GM10266 (cell line): Measurements from ENCODE around the gene GPATCH8.
A peak's percentile ranks its signal among the peaks of the same experiment; 100 is the strongest.

Experiments
- DNase-seq: peaks from one replicate; pipeline ENCODE4 v3.0.0; 2012; ENCODE audit errors: extremely low spot score
- TF ChIP-seq, protein P1 (sequence below): IDR thresholded peaks from 2 replicates; pipeline ENCODE4 v1.5.1; 2012; ENCODE audit warnings: mild to moderate bottlenecking, low read depth; ENCODE audit not compliant: control insufficient read depth, insufficient read depth; ENCODE audit errors: missing control alignments

The GPATCH8 gene

DNA sequence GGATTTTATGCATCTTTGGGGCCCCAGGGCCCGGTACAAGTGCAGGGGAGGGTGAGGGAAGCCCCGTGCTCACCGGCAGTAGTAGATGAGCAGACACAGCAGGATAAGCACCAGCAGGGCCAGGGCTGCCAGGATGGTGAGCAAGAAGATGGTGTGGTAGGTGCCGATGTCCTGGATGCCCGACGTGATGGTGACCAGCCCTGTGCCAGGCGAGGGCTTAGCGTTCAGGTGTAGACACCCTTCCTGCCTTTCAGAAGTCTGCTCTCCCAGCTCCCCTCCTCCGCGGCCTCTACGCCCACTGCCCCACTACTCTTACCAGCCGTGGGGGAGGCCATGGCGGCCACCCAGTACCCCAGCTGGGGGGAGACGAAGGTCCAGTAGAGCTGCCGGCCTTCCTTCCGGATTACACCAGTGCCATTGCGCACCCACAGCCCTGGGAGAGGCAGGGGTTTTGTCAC is 147.5 kb downstream of the GPATCH8 start:
- DNase-seq = peak; percentile 43
- TF ChIP-seq, protein P1, sequence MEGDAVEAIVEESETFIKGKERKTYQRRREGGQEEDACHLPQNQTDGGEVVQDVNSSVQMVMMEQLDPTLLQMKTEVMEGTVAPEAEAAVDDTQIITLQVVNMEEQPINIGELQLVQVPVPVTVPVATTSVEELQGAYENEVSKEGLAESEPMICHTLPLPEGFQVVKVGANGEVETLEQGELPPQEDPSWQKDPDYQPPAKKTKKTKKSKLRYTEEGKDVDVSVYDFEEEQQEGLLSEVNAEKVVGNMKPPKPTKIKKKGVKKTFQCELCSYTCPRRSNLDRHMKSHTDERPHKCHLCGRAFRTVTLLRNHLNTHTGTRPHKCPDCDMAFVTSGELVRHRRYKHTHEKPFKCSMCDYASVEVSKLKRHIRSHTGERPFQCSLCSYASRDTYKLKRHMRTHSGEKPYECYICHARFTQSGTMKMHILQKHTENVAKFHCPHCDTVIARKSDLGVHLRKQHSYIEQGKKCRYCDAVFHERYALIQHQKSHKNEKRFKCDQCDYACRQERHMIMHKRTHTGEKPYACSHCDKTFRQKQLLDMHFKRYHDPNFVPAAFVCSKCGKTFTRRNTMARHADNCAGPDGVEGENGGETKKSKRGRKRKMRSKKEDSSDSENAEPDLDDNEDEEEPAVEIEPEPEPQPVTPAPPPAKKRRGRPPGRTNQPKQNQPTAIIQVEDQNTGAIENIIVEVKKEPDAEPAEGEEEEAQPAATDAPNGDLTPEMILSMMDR = no peak

DNA sequence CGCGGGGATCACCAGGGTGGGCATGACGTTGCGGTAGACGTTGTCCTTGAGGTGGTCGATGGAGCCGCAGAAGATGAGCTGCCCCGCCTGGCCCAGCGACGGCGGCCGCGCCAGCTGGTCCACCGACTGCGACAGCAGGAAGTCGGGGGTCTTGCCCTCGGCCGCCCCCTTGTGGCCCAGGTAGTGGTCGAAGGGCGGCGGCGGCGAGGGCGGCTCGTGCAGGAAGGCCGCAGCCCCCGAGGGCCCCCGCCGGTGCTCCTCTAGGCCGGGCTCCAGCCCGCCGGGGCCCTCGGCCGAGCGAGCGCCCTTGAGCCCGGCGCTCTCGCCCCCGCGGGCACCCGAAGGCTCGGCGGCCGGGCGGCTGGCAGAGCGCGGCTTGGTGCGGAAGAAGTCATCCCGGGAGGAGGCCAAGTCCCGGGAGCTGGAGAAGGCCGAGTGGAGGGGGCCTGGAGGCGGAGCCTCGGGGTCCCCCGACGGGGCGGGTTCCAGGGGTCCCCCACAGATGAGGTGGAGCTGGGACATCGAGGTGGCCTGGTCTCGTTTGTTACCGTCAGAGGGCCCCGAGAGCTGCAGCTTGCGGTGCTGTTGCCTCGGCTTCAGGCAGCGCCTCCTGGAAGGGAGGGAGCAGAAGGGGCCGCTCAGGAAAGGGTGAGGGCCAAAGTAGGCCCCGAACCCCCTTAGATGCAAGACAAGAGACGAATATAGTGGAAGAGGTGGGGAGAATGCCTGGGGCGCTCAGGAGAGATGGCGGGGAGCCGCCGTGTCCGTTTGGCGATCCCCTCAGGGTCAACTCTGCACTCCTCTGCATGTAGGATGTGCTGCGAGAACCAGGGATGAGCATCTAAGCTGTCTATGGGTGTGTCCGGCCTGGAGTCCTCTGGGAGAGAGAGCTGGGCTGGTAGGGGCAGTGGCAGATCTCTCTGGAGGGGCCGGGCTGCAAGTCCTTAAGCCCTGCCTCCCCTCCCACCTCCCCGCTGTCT is 148.3 kb downstream of the GPATCH8 start:
- TF ChIP-seq, protein P1 = peak; percentile 67
- peak; percentile 92 for DNase-seq

DNA sequence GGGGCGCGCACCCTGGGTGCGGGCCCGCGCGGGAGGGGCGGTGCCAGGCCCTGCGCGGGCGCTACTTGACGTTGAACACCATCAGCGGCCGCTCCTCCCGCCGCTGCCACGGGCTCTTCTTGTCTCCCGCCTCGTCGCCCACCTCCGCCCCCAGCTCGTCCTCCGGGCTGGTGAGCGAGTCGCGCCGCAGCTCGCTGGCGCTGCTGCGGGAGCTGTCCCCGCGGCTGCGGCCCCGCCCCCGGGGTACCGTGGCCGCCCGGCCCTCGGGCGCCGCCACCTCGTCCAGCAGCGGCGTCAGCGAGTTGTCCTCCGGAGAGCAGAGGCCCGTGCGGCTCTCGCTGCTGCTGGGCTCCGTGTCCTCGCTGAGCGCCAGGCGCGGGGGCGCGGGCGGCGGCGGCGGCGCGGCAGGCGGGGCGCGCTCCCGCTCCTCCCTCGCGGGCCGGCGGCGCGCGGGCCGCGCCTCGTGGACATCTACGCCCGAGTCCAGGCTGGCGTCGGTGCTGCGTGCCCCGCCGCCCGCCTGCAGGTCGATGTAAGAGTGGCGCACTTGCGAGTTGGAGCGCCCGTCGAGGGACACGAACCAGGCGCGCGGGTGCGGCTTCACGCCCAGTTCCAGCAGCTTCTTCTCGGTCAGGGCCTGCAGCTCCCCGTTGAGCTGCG is 149.4 kb downstream of the GPATCH8 start:
- DNase-seq = peak; percentile 72

DNA sequence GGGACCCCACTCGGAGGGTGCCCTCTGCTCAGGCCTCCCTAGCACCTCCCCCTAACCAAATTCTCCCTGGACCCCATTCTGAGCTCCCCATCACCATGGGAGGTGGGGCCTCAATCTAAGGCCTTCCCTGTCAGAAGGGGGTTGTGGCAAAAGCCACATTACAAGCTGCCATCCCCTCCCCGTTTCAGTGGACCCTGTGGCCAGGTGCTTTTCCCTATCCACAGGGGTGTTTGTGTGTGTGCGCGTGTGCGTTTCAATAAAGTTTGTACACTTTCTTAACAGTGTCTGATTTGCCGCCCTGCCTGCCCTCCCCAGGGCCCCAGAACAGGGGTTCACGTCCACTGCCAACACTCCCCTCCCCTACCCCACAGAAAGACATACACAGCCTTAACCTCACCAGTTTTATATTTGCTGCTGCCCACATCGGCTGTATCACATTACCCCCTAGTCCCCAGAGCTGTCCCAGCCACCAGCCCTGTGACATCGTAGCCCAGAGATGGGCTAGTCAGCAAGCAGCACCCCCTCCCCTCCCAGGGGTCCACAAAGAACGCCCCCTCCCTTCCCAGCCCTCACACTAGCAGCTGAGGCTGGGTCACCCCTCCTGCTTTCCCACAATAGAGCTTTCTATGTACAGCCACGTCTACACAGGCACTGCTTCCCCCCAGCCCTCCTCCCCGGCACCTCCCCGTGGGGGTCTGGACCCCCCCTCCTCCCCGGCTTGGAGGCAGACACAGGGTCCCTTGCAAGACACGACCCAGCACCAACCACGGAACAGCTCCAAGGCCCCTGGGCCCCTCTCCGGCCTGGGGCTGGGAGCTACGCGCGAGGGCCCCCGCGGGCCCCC is 150.2 kb downstream of the GPATCH8 start:
- no peak for DNase-seq
- TF ChIP-seq, protein P1 = no peak

More for the DNA sequence above, 149.4 kb downstream of the GPATCH8 start:
- TF ChIP-seq, protein P1 = no peak

DNA sequence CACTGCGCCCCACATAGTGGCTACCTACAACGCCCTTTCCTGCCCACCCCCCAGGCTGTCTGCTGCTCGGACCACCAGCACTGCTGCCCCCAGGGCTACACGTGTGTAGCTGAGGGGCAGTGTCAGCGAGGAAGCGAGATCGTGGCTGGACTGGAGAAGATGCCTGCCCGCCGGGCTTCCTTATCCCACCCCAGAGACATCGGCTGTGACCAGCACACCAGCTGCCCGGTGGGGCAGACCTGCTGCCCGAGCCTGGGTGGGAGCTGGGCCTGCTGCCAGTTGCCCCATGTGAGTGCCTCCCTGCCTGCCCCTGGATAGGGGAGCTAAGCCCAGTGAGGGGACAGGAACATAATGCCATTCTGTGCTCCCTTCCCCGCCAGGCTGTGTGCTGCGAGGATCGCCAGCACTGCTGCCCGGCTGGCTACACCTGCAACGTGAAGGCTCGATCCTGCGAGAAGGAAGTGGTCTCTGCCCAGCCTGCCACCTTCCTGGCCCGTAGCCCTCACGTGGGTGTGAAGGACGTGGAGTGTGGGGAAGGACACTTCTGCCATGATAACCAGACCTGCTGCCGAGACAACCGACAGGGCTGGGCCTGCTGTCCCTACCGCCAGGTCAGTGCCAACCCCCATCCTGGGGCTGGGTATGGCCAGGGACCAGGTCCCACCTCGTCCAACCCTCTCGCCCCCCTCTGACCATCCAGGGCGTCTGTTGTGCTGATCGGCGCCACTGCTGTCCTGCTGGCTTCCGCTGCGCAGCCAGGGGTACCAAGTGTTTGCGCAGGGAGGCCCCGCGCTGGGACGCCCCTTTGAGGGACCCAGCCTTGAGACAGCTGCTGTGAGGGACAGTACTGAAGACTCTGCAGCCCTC is 151.0 kb downstream of the GPATCH8 start:
- TF ChIP-seq, protein P1 = no peak
- no peak for DNase-seq

DNA sequence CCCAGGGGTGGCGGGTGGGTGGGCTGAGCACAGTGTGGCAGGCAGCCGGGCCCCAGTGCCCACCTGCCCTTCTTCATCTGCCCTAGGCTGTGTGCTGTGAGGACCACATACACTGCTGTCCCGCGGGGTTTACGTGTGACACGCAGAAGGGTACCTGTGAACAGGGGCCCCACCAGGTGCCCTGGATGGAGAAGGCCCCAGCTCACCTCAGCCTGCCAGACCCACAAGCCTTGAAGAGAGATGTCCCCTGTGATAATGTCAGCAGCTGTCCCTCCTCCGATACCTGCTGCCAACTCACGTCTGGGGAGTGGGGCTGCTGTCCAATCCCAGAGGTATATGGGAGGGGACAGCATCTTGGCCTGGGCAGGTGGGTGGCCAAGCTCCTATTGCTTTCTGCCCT is 151.7 kb downstream of the GPATCH8 start:
- DNase-seq = no peak
- TF ChIP-seq, protein P1 = no peak
